ENCODE measurements around the gene ARMH4. TPM values are rescaled to one million over a fixed set of nuclear protein-coding genes. Genes with fewer than 3 reads are reported as not detected.

ARMH4 gene
- total and polyA plus RNA-seq, 10 of the 15 experiments (the other 5 are each of a cell fraction or from before 2014, with no cell fraction given) = 0.50 to 0.97 (median 0.60) TPM; not detected in 7

DNA sequence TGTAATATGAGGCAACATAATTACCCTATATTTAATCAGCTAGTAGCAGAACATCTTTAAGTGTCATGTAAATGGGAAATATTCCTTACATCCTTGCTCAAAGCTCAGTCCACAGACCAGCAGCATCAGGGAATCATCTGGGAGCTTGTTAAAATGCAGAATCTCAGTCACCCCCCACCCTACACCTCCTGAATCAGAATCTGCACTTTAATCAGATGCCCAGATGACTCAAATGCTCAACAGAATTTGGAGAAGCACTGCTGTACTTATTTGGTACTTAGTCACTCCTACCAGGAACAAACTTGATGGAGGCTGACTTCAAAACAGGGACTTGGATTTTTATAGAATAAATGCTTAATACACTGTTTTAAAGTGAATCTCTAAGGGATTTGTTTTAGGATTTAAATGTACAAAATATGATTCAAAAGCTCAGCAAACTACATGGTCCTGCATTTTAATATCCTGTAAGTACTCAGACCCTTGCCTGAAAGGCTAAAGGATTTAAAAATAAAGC lies 96.5 kb downstream of the ARMH4 start (continued):
- TF ChIP-seq, protein P1, sequence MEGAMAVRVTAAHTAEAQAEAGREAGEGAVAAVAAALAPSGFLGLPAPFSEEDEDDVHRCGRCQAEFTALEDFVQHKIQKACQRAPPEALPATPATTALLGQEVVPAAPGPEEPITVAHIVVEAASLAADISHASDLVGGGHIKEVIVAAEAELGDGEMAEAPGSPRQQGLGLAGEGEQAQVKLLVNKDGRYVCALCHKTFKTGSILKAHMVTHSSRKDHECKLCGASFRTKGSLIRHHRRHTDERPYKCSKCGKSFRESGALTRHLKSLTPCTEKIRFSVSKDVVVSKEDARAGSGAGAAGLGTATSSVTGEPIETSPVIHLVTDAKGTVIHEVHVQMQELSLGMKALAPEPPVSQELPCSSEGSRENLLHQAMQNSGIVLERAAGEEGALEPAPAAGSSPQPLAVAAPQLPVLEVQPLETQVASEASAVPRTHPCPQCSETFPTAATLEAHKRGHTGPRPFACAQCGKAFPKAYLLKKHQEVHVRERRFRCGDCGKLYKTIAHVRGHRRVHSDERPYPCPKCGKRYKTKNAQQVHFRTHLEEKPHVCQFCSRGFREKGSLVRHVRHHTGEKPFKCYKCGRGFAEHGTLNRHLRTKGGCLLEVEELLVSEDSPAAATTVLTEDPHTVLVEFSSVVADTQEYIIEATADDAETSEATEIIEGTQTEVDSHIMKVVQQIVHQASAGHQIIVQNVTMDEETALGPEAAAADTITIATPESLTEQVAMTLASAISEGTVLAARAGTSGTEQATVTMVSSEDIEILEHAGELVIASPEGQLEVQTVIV (IDR thresholded peaks at IDR 0.05; ENCODE audit: borderline replicate concordance, partially characterized antibody) = no peak
- no peak for TF ChIP-seq SRF (IDR thresholded peaks at IDR 0.05; ENCODE audit: low read depth in 2 of 2, low read length in 2 of 2)
- TF ChIP-seq RB1 (IDR thresholded peaks at IDR 0.05; ENCODE audit: borderline replicate concordance) = no peak
- TF ChIP-seq SMC3 (IDR thresholded peaks at IDR 0.05; ENCODE audit: borderline replicate concordance, low read length) = no peak
- no peak for TF ChIP-seq STAT1 (conservative IDR thresholded peaks at IDR 0.05)
- no peak for TF ChIP-seq CHD4 (IDR thresholded peaks at IDR 0.05)
- TF ChIP-seq JUND (IDR thresholded peaks at IDR 0.05; ENCODE audit: low read depth, low read length) = no peak
- TF ChIP-seq ZNF384 (IDR thresholded peaks at IDR 0.05; ENCODE audit: borderline replicate concordance, low read depth, low read length) = no peak
- TF ChIP-seq CBX5 (IDR thresholded peaks at IDR 0.05; ENCODE audit: low read depth) = no peak
- TF ChIP-seq NR2C1 (IDR thresholded peaks at IDR 0.05) = no peak
- no peak for TF ChIP-seq RBBP5 (conservative IDR thresholded peaks at IDR 0.05)
- TF ChIP-seq MYC (IDR thresholded peaks at IDR 0.05; ENCODE audit: insufficient read depth, insufficient read length, insufficient replicate concordance, low read length, severe bottlenecking) = no peak
- TF ChIP-seq TBL1XR1 (IDR thresholded peaks at IDR 0.05; ENCODE audit: low read depth, low read length) = no peak
- TF ChIP-seq CEBPB (IDR thresholded peaks at IDR 0.05; ENCODE audit: borderline replicate concordance in 1 of 2, low read depth in 2 of 2, low read length in 2 of 2) = no peak
